Psoas muscle (tissue), 8 donors: ENCODE results near the gene GABRB1. TPM values are rescaled to one million over a fixed set of nuclear protein-coding genes. Genes with fewer than 3 reads are reported as not detected.
A peak's percentile ranks its signal among the peaks of the same experiment; 100 is the strongest.

Source experiments
- ATAC-seq, 4 donors: fragments of 200-7000 bp; cut with Tn5 transposase; one replicate each; pipeline ENCODE4 v1.9.1; 2020; ENCODE audit warnings: moderate library complexity in 3 of 4, mild to moderate bottlenecking in 2 of 4
- DNase-seq, 2 donors: peaks; one replicate each; pipeline ENCODE4 v3.0.0-alpha.2; 2020
- H3K27ac ChIP-seq: fragments of 200-600 bp; one replicate; pipeline ENCODE4 v1.8.0; 2022
- H3K27me3 ChIP-seq, 3 donors: fragments of 200-600 bp in 1 of 3; one replicate each; pipeline versions ENCODE4 v1.6.1 to v1.8.0; 2013 to 2022; ENCODE audit warnings: low read length in 2 of 3, mild to moderate bottlenecking in 2 of 3, moderate library complexity in 1 of 3; ENCODE audit not compliant: insufficient read depth in 3 of 3
- H3K36me3 ChIP-seq, 2 donors: fragments of 200-600 bp in 1 of 2; one replicate each; pipeline versions ENCODE4 v1.6.1 to v1.8.0; 2013 to 2022; ENCODE audit warnings: low read depth in 1 of 2, mild to moderate bottlenecking in 1 of 2, moderate library complexity in 1 of 2; ENCODE audit not compliant: insufficient read depth in 1 of 2
- H3K4me1 ChIP-seq: fragments of 200-600 bp; one replicate; pipeline ENCODE4 v1.8.0; 2022
- H3K4me3 ChIP-seq: fragments of 200-600 bp; one replicate; pipeline ENCODE4 v1.8.0; 2022; ENCODE audit warnings: mild to moderate bottlenecking
- H3K9me3 ChIP-seq: fragments of 200-600 bp; one replicate; pipeline ENCODE4 v1.8.0; 2022
- WGBS, 3 donors: extraction: QIAGEN DNeasy Blood & Tissue Kit; methylation state at CpG; one replicate each; pipeline versions ENCODE4 v1.1.6 to v1.1.7; 2013; 5-methylcytosine and 5-hydroxymethylcytosine counted together
- intact Hi-C, 2 donors: fragments of 100-400 bp; cut with DNase I; formaldehyde crosslinking; loops; one replicate each; pipeline versions ENCODE4 v1.11.0 to v1.14.2; 2022
- polyA plus RNA-seq, 3 donors: library from polyadenylated mRNA; stranded (reverse); fragments of 200-250 nt; gene quantifications; one replicate each; pipeline ENCODE4 v1.2.3, GENCODE V29; 2013
- total RNA-seq, 4 donors: library from RNA; stranded (reverse); fragmentation: NEBNext Ultra II Directional in 2 of 4; extraction: Animal tissue kit (Norgen Biotek cat#: 25700) in 2 of 4; gene quantifications; one replicate each; pipeline versions ENCODE4 v1.2.1 to v1.2.4, GENCODE V29; 2021 to 2023
- TF ChIP-seq, protein P1 (sequence below): fragments of 200-600 bp; IDR thresholded peaks from one replicate; pipeline ENCODE4 v1.8.0; 2022; ENCODE audit warnings: antibody characterized with exemption
- donor health status: healthy with polysubstance abuse.
- donor health status: DM: no; HTN: no; CAD: no; lungs with moderate emphysema.
- donor health status: Bipolar disorder and iron deficiency.
- donor health status: healthy.
- donor health status: DM: yes; HTN: yes; CAD: no.
- donor health status: DM: no; HTN: no; CAD: no.
- donor health status: DM: no; HTN: no; CAD: no.
- donor health status: DM: yes; HTN: yes; CAD: no.

Gene GABRB1
- total and polyA plus RNA-seq, 7 donors: not detected

DNA sequence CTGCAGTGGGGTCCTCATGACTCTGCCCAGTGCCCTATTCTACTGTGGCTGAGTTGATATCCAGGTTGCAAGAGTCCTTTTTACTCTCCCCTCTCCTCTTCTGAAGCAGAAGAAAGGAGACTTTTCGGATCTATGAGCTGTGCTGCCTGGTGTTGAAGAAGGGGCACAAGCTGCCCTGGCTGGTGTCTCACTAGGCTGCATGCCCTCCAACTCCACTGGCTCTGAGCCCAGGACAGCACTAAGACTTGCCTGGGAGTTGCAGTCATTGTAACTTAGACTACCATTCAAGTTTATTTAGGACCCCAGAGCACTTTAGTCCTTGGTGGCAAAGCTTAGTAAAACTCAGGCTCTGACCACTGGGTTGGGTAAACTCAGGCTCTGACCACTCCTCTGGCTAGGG, 89.4 kb downstream of the GABRB1 start:
- Histone ChIP-seq H3K4me3 (no peak overlapping the region), H3K27me3 (no peaks in the 10 kb centered on the region), H3K4me1 (no peaks in the 10 kb centered on the region), H3K27ac (no peak overlapping the region), H3K36me3 (no peaks in the 10 kb centered on the region), H3K9me3 (no peaks in the 10 kb centered on the region)
- WGBS, 3 donors: 44 to 82% (median 62%) methylated on average over 1 of the region's 1 CpG
- TF ChIP-seq, protein P1, sequence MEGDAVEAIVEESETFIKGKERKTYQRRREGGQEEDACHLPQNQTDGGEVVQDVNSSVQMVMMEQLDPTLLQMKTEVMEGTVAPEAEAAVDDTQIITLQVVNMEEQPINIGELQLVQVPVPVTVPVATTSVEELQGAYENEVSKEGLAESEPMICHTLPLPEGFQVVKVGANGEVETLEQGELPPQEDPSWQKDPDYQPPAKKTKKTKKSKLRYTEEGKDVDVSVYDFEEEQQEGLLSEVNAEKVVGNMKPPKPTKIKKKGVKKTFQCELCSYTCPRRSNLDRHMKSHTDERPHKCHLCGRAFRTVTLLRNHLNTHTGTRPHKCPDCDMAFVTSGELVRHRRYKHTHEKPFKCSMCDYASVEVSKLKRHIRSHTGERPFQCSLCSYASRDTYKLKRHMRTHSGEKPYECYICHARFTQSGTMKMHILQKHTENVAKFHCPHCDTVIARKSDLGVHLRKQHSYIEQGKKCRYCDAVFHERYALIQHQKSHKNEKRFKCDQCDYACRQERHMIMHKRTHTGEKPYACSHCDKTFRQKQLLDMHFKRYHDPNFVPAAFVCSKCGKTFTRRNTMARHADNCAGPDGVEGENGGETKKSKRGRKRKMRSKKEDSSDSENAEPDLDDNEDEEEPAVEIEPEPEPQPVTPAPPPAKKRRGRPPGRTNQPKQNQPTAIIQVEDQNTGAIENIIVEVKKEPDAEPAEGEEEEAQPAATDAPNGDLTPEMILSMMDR: no peak
- no peak for ATAC-seq
- intact Hi-C loops: no loop called here
- no peak for DNase-seq

DNA sequence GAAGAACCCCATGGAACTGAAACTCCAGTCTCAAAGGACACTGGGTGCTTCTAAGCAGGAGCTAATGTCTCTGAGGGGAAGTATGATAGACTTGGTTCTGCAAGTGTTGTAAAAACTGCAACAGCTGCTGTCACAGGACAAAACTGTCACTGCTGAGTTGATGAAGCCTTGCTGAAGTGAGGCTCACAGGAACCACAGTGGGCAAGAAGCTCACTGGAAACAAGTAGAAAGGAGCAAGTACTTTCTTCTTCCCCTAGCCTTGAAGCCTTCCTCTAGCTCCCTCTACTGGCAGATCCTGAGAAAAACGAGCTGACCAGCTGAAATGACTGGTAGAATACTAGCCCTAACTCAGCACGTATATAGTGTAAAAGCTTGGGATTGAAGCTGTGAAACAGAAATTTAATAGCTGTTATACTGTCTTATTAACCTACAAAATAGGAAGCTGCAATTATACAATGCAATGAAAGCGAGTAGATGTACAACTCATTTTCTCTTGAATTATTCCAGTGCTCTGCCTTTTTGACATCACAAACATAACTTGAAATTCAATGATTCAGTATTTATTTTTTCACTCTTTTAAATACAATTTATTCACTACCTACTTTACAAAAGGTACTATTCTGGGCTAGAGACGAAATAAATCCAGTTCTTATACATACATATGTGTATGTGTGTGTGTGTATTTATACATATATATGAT, 91.4 kb downstream of the GABRB1 start:
- TF ChIP-seq, protein P1: peak; percentile 47
- ATAC-seq: no peak

GRCh38 chr4:47128991-47129390, 97.6 kb downstream of the GABRB1 start:
- intact Hi-C loops: no loop called here

More for the DNA sequence above, 91.4 kb downstream of the GABRB1 start:
- WGBS, 3 donors: 5 to 8% (median 6%) methylated on average over 4 of the region's 4 CpGs
- Histone ChIP-seq H3K4me3 (no peak overlapping the region), H3K4me1 (no peaks in the 10 kb centered on the region), H3K9me3 (no peaks in the 10 kb centered on the region), H3K27me3 (no peaks in the 10 kb centered on the region), H3K36me3 (no peaks in the 10 kb centered on the region), H3K27ac (no peak overlapping the region)
- intact Hi-C loops: no loop called here
- DNase-seq: no peak

DNA sequence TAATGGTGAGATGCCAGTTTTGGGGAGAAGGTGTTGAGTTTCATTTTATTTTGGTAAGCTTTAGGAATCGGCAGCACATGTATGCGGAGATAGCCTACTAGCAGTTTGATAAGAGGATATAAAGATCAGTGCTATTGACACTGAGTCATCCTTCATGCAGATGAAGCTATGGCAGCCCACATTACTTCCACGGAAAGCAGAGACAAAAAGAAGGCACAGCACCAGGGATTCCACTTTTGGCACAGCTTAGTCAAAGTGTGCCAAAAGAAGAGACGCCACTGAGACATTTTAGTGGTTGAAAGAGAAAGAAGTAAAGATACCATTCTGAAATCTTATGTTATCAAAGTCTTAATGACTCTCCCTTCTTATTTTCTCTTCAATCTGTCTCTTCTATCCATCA, 103.8 kb downstream of the GABRB1 start:
- WGBS, 3 donors: 78 to 86% (median 82%) methylated on average over 4 of the region's 4 CpGs
- Histone ChIP-seq H3K36me3 (no peaks in the 10 kb centered on the region), H3K4me1 (no peaks in the 10 kb centered on the region), H3K27ac (no peak overlapping the region), H3K9me3 (no peaks in the 10 kb centered on the region), H3K4me3 (no peak overlapping the region), H3K27me3 (no peaks in the 10 kb centered on the region)
- TF ChIP-seq, protein P1: no peak
- intact Hi-C loops: no loop called here
- ATAC-seq (no peak), DNase-seq (no peak)

More at GRCh38 chr4:47128991-47129390, 97.6 kb downstream of the GABRB1 start:
- no peak overlapping the region for H3K27ac ChIP-seq
- H3K36me3 ChIP-seq: no peaks in the 10 kb centered on the region
- 83 to 95% (median 91%) methylated on average over 1 of the region's 1 CpG for WGBS, 3 donors
- H3K4me3 ChIP-seq: no peak overlapping the region
- ATAC-seq: no peak
- TF ChIP-seq, protein P1: no peak
- no peak for DNase-seq
- H3K9me3 ChIP-seq: no peaks in the 10 kb centered on the region
- H3K4me1 ChIP-seq: no peaks in the 10 kb centered on the region
- no peaks in the 10 kb centered on the region for H3K27me3 ChIP-seq

DNA sequence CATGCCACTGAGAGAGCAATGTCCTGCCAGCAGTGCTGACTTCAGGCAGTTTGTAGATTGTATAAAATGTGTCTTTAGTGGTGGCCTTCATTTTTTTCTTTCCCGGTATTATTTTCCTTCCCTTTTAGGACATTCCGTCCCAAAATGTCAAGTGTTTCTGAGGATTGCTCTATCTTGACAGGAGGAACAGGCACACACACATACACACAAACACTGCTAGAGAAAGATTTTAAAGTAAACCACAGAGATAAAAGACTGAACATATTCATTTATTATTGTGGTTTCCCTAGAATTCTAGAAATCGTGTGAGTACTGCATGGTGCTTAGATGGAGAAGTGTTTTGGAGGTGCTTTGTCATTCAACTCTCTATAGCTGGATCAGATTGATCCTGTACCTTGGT, 111.9 kb downstream of the GABRB1 start:
- H3K36me3 ChIP-seq: no peaks in the 10 kb centered on the region
- H3K4me1 ChIP-seq: no peaks in the 10 kb centered on the region
- no peak overlapping the region for H3K27ac ChIP-seq
- ATAC-seq (no peak), DNase-seq (no peak)
- intact Hi-C loops: no loop called here
- TF ChIP-seq, protein P1: no peak
- no peak overlapping the region for H3K4me3 ChIP-seq
- H3K9me3 ChIP-seq: no peaks in the 10 kb centered on the region
- peaks cover 0 to 3% (median 0%) of the 10 kb centered on the region in 3 donors for H3K27me3 ChIP-seq
- 78 to 89% (median 84%) methylated on average over 3 of the region's 3 CpGs for WGBS, 3 donors
